Upper lobe of left lung (tissue), 6 donors: ENCODE data around the gene ADGB. TPM values are rescaled to one million over a fixed set of nuclear protein-coding genes. Genes with fewer than 3 reads are reported as not detected.

ENCODE experiments used
- ATAC-seq, 2 donors: fragments of 200-7000 bp; cut with Tn5 transposase; one replicate each; pipeline ENCODE4 v1.9.1; 2022; ENCODE audit warnings: mild to moderate bottlenecking in 2 of 2, moderate library complexity in 2 of 2; ENCODE audit not compliant: low FRiP score in 2 of 2
- DNase-seq, 2 donors: peaks; one replicate each; pipeline ENCODE4 v3.0.0-alpha.2; 2019 to 2020
- H3K27ac ChIP-seq, 4 donors: fragments of 200-600 bp; sonication (generic); one replicate each; pipeline ENCODE4 v1.5.1; 2016 to 2019
- H3K27me3 ChIP-seq, 4 donors: fragments of 200-600 bp; sonication (generic); one replicate each; pipeline ENCODE4 v1.5.1; 2017 to 2019
- H3K36me3 ChIP-seq, 4 donors: fragments of 200-600 bp; sonication (generic); one replicate each; pipeline ENCODE4 v1.5.1; 2016 to 2019
- H3K4me1 ChIP-seq, 4 donors: fragments of 200-600 bp; sonication (generic); one replicate each; pipeline ENCODE4 v1.5.1; 2018 to 2019
- H3K4me3 ChIP-seq, 4 donors: fragments of 200-600 bp; sonication (generic); one replicate each; pipeline ENCODE4 v1.5.1; 2017 to 2019; ENCODE audit warnings: mild to moderate bottlenecking in 2 of 4, moderate library complexity in 1 of 4
- H3K9me3 ChIP-seq, 4 donors: fragments of 200-600 bp; sonication (generic); one replicate each; pipeline ENCODE4 v1.5.1; 2018 to 2019
- CTCF ChIP-seq, 6 experiments: fragments of 450-650 bp in 4 of 6; fragments of 200-600 bp in 2 of 6; sonication (generic) in 2 of 6; IDR thresholded peaks; one replicate each; pipeline ENCODE4 v1.5.1; 2016 to 2019; ENCODE audit warnings: antibody characterized with exemption in 6 of 6
- EP300 ChIP-seq, 4 donors: sonication (generic); formaldehyde crosslinking; IDR thresholded peaks; one replicate each; pipeline ENCODE4 v1.5.1; 2017; ENCODE audit warnings: antibody characterized with exemption in 4 of 4, control low read depth in 2 of 4
- POLR2A ChIP-seq, 4 donors: fragments of 450-650 bp; IDR thresholded peaks; one replicate each; pipeline ENCODE4 v1.5.1; 2016 to 2017; ENCODE audit warnings: antibody characterized with exemption in 4 of 4, mild to moderate bottlenecking in 2 of 4
- POLR2AphosphoS5 ChIP-seq, 2 donors: sonication (generic); formaldehyde crosslinking; IDR thresholded peaks; one replicate each; pipeline ENCODE4 v1.5.1; 2017; ENCODE audit warnings: antibody characterized with exemption in 2 of 2
- WGBS, 2 donors: methylation state at CpG; one replicate each; pipeline ENCODE4 v1.1.5; 2017 to 2018; 5-methylcytosine and 5-hydroxymethylcytosine counted together
- total RNA-seq, 6 donors: library from RNA; depleted of rRNA in 4 of 6; stranded (reverse); fragments of >200 nt in 4 of 6; gene quantifications; one replicate each; pipeline versions ENCODE4 v1.1.0 to v1.2.1, GENCODE V29; 2016 to 2021
- donor health status: DM: no; HTN: no; CAD: no; lungs with moderate emphysema.
- donor health status: DM: no; HTN: yes; CAD: no; lungs with severe emphysema.

The ADGB gene
- total RNA-seq, 6 donors from 2014 or later = 0.31 to 34.6 (median 6.2) TPM

- ATAC-seq = no peak
- H3K27me3 ChIP-seq = no peaks in the 10 kb centered on the region
- H3K4me1 ChIP-seq = no peaks in the 10 kb centered on the region
- DNase-seq = no peak
- no peak overlapping the region for H3K27ac ChIP-seq
- no peaks in the 10 kb centered on the region for H3K36me3 ChIP-seq
- TF ChIP-seq POLR2AphosphoS5 (IDR thresholded peaks at IDR 0.05) (no peak), CTCF (IDR thresholded peaks at IDR 0.05) (no peak), EP300 (IDR thresholded peaks at IDR 0.05) (no peak), POLR2A (IDR thresholded peaks at IDR 0.05) (no peak)
- no peaks in the 10 kb centered on the region for H3K9me3 ChIP-seq
- 56 to 65% methylated on average over 4 of the region's 4 CpGs for WGBS, 2 donors
- no peak overlapping the region for H3K4me3 ChIP-seq
Measured at GRCh38 chr6:146719387-146719786, 120.6 kb downstream of the ADGB start.

GRCh38 chr6:146739696-146740095 is 140.9 kb downstream of the ADGB start:
- no peak for DNase-seq
- no peaks in the 10 kb centered on the region for H3K4me1 ChIP-seq
- no peaks in the 10 kb centered on the region for H3K9me3 ChIP-seq
- WGBS, 2 donors = 64 to 85% methylated on average over 3 of the region's 3 CpGs
- H3K4me3 ChIP-seq = no peak overlapping the region
- TF ChIP-seq EP300 (IDR thresholded peaks at IDR 0.05) (no peak), CTCF (IDR thresholded peaks at IDR 0.05) (no peak)
- no peaks in the 10 kb centered on the region for H3K36me3 ChIP-seq
- no peaks in the 10 kb centered on the region for H3K27me3 ChIP-seq
- ATAC-seq = no peak
- no peak overlapping the region for H3K27ac ChIP-seq

GRCh38 chr6:146741609-146742008 is 142.8 kb downstream of the ADGB start:
- ATAC-seq (no peak), DNase-seq (no peak)
- no peak overlapping the region for H3K4me3 ChIP-seq
- no peaks in the 10 kb centered on the region for H3K4me1 ChIP-seq
- H3K27ac ChIP-seq = no peak overlapping the region
- no peaks in the 10 kb centered on the region for H3K9me3 ChIP-seq
- TF ChIP-seq POLR2A (IDR thresholded peaks at IDR 0.05) (no peak), POLR2AphosphoS5 (IDR thresholded peaks at IDR 0.05) (no peak), CTCF (IDR thresholded peaks at IDR 0.05) (no peak), EP300 (IDR thresholded peaks at IDR 0.05) (no peak)
- H3K27me3 ChIP-seq = no peaks in the 10 kb centered on the region
- H3K36me3 ChIP-seq = no peaks in the 10 kb centered on the region

- H3K27ac ChIP-seq = no peak overlapping the region
- no peak for ATAC-seq
- H3K4me3 ChIP-seq = no peak overlapping the region
Measured at GRCh38 chr6:146753306-146753705, 154.5 kb downstream of the ADGB start.

More at GRCh38 chr6:146753306-146753705, 154.5 kb downstream of the ADGB start:
- Histone ChIP-seq H3K36me3 (no peaks in the 10 kb centered on the region), H3K4me1 (no peaks in the 10 kb centered on the region), H3K27me3 (no peaks in the 10 kb centered on the region), H3K9me3 (peaks cover 0 to 5% (median 0%) of the 10 kb centered on the region in 4 donors)
- 74 to 75% methylated on average over 2 of the region's 2 CpGs for WGBS, 2 donors
- no peak for DNase-seq
- no peak for TF ChIP-seq POLR2A (IDR thresholded peaks at IDR 0.05)
- TF ChIP-seq EP300 (IDR thresholded peaks at IDR 0.05) = no peak
- no peak for TF ChIP-seq CTCF (IDR thresholded peaks at IDR 0.05)
- TF ChIP-seq POLR2AphosphoS5 (IDR thresholded peaks at IDR 0.05) = no peak
